ENCODE data around the gene SFMBT2.
A peak's percentile ranks its signal among the peaks of the same experiment; 100 is the strongest.

The SFMBT2 gene

DNA sequence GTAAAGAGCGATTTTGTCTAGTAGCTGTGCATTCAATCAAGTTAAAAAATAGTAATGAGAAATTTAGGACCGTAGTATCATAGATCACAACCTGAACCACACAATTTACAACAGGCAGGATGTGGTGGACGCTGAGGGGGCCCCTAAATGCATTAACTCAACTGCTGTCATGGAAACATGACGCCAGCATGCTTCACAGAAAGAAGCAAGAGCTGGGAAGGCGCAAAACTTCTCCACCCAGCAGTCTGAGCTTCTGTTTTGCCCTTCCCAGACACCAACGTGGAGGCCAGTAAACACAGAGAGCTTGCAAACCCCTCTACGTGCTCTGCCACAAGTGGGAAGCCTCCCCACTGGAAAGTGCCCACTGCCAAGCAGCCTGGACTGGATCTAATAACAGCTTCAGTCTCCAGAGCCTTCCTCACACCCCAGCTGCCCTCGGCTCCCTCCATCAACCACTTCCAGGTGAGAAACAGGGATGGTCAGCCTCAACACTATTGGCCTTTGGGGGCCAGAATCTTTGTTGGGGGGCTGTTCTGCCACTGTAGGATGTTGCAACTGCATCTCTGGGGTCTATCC lies 151.8 kb downstream of the SFMBT2 start:
- no peak overlapping the region for H3K4me3 ChIP-seq (ENCODE audit: low read depth, low read length)
- peak; percentile 64 for DNase-seq (ENCODE audit: low read depth, low spot score)
- in situ Hi-C loops (cut with HindIII; ENCODE audit: low sequenced_read_pairs): no loop called here
- TF ChIP-seq, protein P1, sequence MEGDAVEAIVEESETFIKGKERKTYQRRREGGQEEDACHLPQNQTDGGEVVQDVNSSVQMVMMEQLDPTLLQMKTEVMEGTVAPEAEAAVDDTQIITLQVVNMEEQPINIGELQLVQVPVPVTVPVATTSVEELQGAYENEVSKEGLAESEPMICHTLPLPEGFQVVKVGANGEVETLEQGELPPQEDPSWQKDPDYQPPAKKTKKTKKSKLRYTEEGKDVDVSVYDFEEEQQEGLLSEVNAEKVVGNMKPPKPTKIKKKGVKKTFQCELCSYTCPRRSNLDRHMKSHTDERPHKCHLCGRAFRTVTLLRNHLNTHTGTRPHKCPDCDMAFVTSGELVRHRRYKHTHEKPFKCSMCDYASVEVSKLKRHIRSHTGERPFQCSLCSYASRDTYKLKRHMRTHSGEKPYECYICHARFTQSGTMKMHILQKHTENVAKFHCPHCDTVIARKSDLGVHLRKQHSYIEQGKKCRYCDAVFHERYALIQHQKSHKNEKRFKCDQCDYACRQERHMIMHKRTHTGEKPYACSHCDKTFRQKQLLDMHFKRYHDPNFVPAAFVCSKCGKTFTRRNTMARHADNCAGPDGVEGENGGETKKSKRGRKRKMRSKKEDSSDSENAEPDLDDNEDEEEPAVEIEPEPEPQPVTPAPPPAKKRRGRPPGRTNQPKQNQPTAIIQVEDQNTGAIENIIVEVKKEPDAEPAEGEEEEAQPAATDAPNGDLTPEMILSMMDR (IDR thresholded peaks at IDR 0.05; ENCODE audit: low read depth, low read length): no peak

DNA sequence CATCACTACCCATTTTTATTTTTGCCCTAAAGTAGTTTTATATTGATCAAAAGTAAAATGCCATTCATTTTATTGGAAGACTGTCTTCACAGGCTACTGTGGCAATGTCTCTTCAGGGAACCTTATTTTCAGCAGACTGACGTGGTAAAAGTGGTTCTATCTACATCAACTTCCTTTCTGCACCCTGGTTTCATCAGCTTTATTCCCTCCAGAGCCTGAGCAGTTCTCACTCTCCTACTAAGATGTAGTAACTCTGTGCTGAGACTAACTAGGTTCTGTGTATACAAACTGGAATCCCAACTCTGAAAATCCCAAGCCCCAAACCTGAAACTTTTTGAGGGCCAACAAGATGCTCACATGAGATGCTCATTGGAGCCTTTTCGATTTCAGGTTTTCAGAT lies 155.3 kb downstream of the SFMBT2 start:
- TF ChIP-seq, protein P1 (IDR thresholded peaks at IDR 0.05; ENCODE audit: low read depth, low read length): no peak
- in situ Hi-C loops (cut with HindIII; ENCODE audit: low sequenced_read_pairs): no loop called here
- no peak overlapping the region for H3K4me3 ChIP-seq (ENCODE audit: low read depth, low read length)
- no peak for DNase-seq (ENCODE audit: low read depth, low spot score)

DNA sequence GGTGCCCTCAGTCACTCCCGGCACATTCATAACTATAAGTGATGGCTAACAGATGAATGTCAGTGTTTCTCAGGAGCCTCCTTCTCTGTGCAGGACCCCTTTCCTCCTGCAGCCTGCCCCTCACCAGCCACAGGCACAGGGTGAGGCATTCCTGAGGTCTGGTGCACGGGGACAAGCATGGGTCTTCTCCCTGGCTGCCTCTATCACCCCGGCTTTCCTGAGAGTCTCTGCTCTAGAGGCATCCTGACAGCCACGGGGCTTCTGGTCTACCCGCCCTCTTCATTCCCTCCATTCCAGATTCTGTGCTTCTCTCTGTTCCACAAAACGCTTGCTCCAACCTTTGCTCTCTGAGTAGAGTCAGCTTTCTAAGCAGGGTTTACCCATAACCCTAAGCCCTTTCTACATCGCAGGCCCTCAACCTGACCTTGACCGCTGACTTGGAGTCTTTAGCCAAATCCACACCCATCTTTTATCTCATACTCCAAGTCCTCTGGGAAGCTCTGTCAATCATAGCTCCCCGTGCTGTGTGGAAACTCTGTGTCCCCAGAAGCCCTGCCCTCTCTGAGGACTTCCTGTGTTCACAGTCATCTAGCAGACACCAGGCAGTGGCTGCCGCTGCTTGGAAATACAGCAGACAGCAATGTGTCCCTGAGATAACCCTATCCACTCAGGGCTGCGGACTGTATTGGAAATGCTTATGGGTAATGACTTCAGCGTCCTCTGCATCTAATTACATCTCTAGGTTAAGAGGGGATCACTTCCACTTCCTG lies 159.0 kb downstream of the SFMBT2 start:
- no peak overlapping the region for H3K4me3 ChIP-seq (ENCODE audit: low read depth, low read length)
- in situ Hi-C loops (cut with HindIII; ENCODE audit: low sequenced_read_pairs): no loop called here
- TF ChIP-seq, protein P1 (IDR thresholded peaks at IDR 0.05; ENCODE audit: low read depth, low read length): no peak
- DNase-seq (ENCODE audit: low read depth, low spot score): no peak

DNA sequence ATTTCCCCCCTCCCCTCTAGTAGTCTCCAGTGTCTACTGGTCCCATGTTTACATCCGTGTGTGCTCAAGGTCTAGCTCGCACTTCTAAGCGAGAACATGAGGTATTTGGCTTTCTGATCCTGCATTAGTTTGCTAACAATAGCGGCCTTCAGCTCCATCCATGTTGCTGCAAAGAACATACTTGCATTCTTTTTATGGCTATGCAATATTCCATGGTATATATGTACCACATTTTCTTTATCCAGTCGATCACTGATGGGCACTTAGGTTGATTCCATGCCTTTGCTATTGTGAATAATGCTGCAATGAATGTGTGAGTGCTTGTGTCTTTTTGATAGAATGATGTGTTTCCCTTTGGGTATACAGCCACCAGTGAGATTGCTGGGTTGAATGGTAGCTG lies 160.6 kb downstream of the SFMBT2 start:
- in situ Hi-C loops (cut with HindIII; ENCODE audit: low sequenced_read_pairs): no loop called here
- TF ChIP-seq, protein P1 (IDR thresholded peaks at IDR 0.05; ENCODE audit: low read depth, low read length): no peak

DNA sequence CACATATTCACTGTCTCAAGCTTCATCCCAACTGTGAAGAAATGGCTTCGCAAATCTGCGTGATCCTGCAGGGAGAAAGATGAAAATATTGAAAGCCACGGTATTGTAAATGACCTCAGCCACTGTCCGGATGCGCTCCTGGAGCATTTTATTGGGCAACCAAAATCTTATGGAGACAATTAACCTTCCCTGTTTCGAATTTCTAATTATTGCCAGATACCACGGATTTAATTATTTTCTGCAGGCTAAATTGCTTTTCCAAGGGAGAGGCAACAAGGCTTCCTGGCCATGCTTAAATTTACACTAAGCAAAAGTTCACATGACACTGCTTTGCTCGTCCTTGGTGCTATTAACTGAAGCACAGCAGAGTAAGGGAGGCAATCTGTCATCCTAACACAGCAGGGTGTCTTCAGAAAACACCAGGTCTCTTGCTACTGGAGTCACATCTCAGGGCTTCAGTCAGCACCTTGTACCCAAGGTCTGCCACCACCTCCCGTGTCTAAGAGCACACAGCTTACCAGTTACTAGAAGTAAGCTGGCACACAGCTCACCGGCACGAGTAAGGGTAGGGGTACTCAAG lies 162.2 kb downstream of the SFMBT2 start:
- TF ChIP-seq, protein P1 (IDR thresholded peaks at IDR 0.05; ENCODE audit: low read depth, low read length): no peak
- no peak for DNase-seq (ENCODE audit: low read depth, low spot score)
- no peak overlapping the region for H3K4me3 ChIP-seq (ENCODE audit: low read depth, low read length)
- in situ Hi-C loops (cut with HindIII; ENCODE audit: low sequenced_read_pairs): no loop called here

More for the DNA sequence above, 160.6 kb downstream of the SFMBT2 start:
- H3K4me3 ChIP-seq (ENCODE audit: low read depth, low read length): no peak overlapping the region
- DNase-seq (ENCODE audit: low read depth, low spot score): no peak

DNA sequence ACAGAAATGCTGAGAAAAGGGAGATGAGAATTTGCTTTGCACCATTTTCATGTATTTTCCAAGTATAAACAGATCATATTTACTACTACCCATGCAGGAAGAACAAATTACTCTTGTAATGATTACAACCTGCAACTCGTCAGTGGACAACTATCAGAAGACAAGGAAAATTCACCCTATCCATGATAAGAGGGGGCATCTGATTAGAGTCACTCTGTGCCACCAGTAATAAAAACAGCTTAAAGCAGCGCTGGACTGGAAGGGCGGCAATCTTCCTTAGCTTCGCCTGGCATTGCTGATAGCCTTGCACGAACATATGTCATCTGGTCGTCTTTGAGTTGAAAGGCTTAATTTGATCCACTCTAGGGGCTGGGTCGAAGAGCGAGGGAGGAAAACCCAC lies 162.7 kb downstream of the SFMBT2 start:
- TF ChIP-seq, protein P1 (IDR thresholded peaks at IDR 0.05; ENCODE audit: low read depth, low read length): no peak
- no peak overlapping the region for H3K4me3 ChIP-seq (ENCODE audit: low read depth, low read length)
- in situ Hi-C loops (cut with HindIII; ENCODE audit: low sequenced_read_pairs): no loop called here
- no peak for DNase-seq (ENCODE audit: low read depth, low spot score)
